DND-41 (cell line): ENCODE results near the gene MRPL21.

Experiments
- ATAC-seq: fragments of 200-7000 bp; cut with Tn5 transposase; 3 replicates; pipeline ENCODE4 v1.9.1; 2021; ENCODE audit warnings: low read depth; ENCODE audit not compliant: insufficient read depth
- DNase-seq: peaks from one replicate; pipeline ENCODE4 v3.0.0-alpha.2; 2020
- H2AFZ ChIP-seq: 2 replicates; pipeline ENCODE4 v1.6.0; 2012; ENCODE audit warnings: low read depth, low read length
- H3K27ac ChIP-seq: 2 replicates; pipeline ENCODE4 v1.5.1; 2012; ENCODE audit warnings: low read length, inconsistent platforms
- H3K27me3 ChIP-seq: fragments of 200-600 bp; sonication (generic); 2 replicates; pipeline ENCODE4 v1.6.0; 2012; ENCODE audit warnings: low read length, mild to moderate bottlenecking, inconsistent platforms; ENCODE audit not compliant: insufficient read depth, poor library complexity
- H3K36me3 ChIP-seq: 2 replicates; pipeline ENCODE4 v1.5.1; 2012; ENCODE audit warnings: low read length, inconsistent platforms; ENCODE audit not compliant: insufficient read depth
- H3K4me1 ChIP-seq: 2 replicates; pipeline ENCODE4 v1.5.1; 2012; ENCODE audit warnings: mild to moderate bottlenecking, low read length; ENCODE audit not compliant: insufficient read depth
- H3K4me2 ChIP-seq: 2 replicates; pipeline ENCODE4 v1.6.0; 2012; ENCODE audit warnings: mild to moderate bottlenecking, moderate library complexity, low read length, inconsistent platforms; ENCODE audit not compliant: insufficient read depth
- H3K4me3 ChIP-seq, 2 experiments: fragments of 200-600 bp in 1 of 2; shearing (Covaris generic) in 1 of 2; 2 replicates each; pipeline ENCODE4 v1.5.1; 2012 to 2016; ENCODE audit warnings: inconsistent platforms in 2 of 2, low read length in 2 of 2, mild to moderate bottlenecking in 2 of 2, low read depth in 1 of 2, moderate library complexity in 1 of 2
- H3K79me2 ChIP-seq: 2 replicates; pipeline ENCODE4 v1.6.0; 2012; ENCODE audit warnings: low read length, inconsistent platforms; ENCODE audit not compliant: insufficient read depth
- H3K9ac ChIP-seq: 2 replicates; pipeline ENCODE4 v1.6.0; 2012; ENCODE audit warnings: low read depth, mild to moderate bottlenecking, inconsistent platforms, low read length, moderate library complexity
- H3K9me3 ChIP-seq: 2 replicates; pipeline ENCODE4 v1.5.1; 2012; ENCODE audit warnings: low read length, moderate library complexity, mild to moderate bottlenecking, inconsistent platforms; ENCODE audit not compliant: insufficient read depth, severe bottlenecking
- H4K20me1 ChIP-seq: 2 replicates; pipeline ENCODE4 v1.6.0; 2012; ENCODE audit warnings: low read length; ENCODE audit not compliant: insufficient read depth
- CTCF ChIP-seq: IDR thresholded peaks from 2 replicates; pipeline ENCODE4 v1.5.1; 2012; ENCODE audit warnings: borderline replicate concordance, low read length, moderate library complexity, mild to moderate bottlenecking; ENCODE audit not compliant: poor library complexity, severe bottlenecking; ENCODE audit errors: extremely low read depth
- EZH2 ChIP-seq: IDR thresholded peaks from 3 replicates; pipeline ENCODE4 v1.6.1; 2012; ENCODE audit warnings: borderline replicate concordance, low read depth, mild to moderate bottlenecking, moderate library complexity, low read length, inconsistent platforms; ENCODE audit not compliant: severe bottlenecking

Gene MRPL21

GRCh38 chr11:68870470-68870869 is 33.2 kb downstream of the MRPL21 start:
- Histone ChIP-seq H3K27ac (no peak overlapping the region), H3K9ac (no peak overlapping the region)

GRCh38 chr11:68868221-68868835 is 35.3 kb downstream of the MRPL21 start:
- Histone ChIP-seq H2AFZ (no peak overlapping the region), H3K36me3 (no peaks in the 10 kb centered on the region), H4K20me1 (no peaks in the 10 kb centered on the region), H3K27ac (no peak overlapping the region), H3K4me1 (no peaks in the 10 kb centered on the region), H3K27me3 (no peaks in the 10 kb centered on the region), H3K4me3 (no peak overlapping the region), H3K9ac (no peak overlapping the region), H3K9me3 (peaks cover 3% of the 10 kb centered on the region), H3K4me2 (no peak overlapping the region), H3K79me2 (no peaks in the 10 kb centered on the region)
- no peak for DNase-seq
- no peak for ATAC-seq
- TF ChIP-seq CTCF (no peak), EZH2 (no peak)

More at GRCh38 chr11:68870470-68870869, 33.2 kb downstream of the MRPL21 start:
- H2AFZ ChIP-seq: no peak overlapping the region
- H3K4me2 ChIP-seq: no peak overlapping the region
- H3K27me3 ChIP-seq: no peaks in the 10 kb centered on the region
- no peaks in the 10 kb centered on the region for H3K36me3 ChIP-seq
- ATAC-seq: no peak
- TF ChIP-seq CTCF (no peak), EZH2 (no peak)
- H3K4me3 ChIP-seq: no peak overlapping the region
- DNase-seq: no peak
- no peaks in the 10 kb centered on the region for H4K20me1 ChIP-seq
- no peaks in the 10 kb centered on the region for H3K9me3 ChIP-seq
- H3K4me1 ChIP-seq: peaks cover 2% of the 10 kb centered on the region; the same call in 1 of the 2 replicates
- H3K79me2 ChIP-seq: no peaks in the 10 kb centered on the region

- DNase-seq: no peak
- no peak for ATAC-seq
- no peaks in the 10 kb centered on the region for H4K20me1 ChIP-seq
- H3K4me2 ChIP-seq: no peak overlapping the region
- TF ChIP-seq EZH2: no peak
- no peak for TF ChIP-seq CTCF
- no peaks in the 10 kb centered on the region for H3K4me1 ChIP-seq
- no peaks in the 10 kb centered on the region for H3K27me3 ChIP-seq
- H3K27ac ChIP-seq: no peak overlapping the region
- H3K4me3 ChIP-seq: no peak overlapping the region
- no peak overlapping the region for H2AFZ ChIP-seq
- H3K36me3 ChIP-seq: no peaks in the 10 kb centered on the region
- H3K79me2 ChIP-seq: no peaks in the 10 kb centered on the region
- H3K9me3 ChIP-seq: peaks cover 3% of the 10 kb centered on the region
- H3K9ac ChIP-seq: no peak overlapping the region
These were observed 36.6 kb downstream of the MRPL21 start for GRCh38 chr11:68867066-68867465.
